Mesodermal cell (in vitro differentiated cells): ENCODE data around the gene ARHGAP24.
"Not testable (repeated sequence)": the region's sequence is repeated elsewhere in the genome, so short reads cannot be mapped to it uniquely, and the experiment has no call there.

ENCODE experiments used
- H3K27ac ChIP-seq: 2 replicates; pipeline ENCODE4 v1.7.0; 2013; ENCODE audit warnings: mild to moderate bottlenecking, low read depth, low read length, moderate library complexity; ENCODE audit not compliant: severe bottlenecking
- H3K36me3 ChIP-seq: 2 replicates; pipeline ENCODE4 v1.7.1; 2013; ENCODE audit warnings: mild to moderate bottlenecking, low read length, moderate library complexity; ENCODE audit not compliant: control insufficient read depth, insufficient read depth
- H3K4me1 ChIP-seq: one replicate; pipeline ENCODE4 v1.7.1; 2013; ENCODE audit warnings: mild to moderate bottlenecking, low read length; ENCODE audit not compliant: insufficient read depth, control insufficient read depth, poor library complexity, severe bottlenecking
- H3K4me3 ChIP-seq: 2 replicates; pipeline ENCODE4 v1.7.0; 2013; ENCODE audit warnings: low read length, control low read depth, mild to moderate bottlenecking; ENCODE audit not compliant: insufficient read depth, poor library complexity, severe bottlenecking; ENCODE audit errors: extremely low read depth
- H3K9me3 ChIP-seq: 2 replicates; pipeline ENCODE4 v1.7.1; 2013; ENCODE audit warnings: mild to moderate bottlenecking, low read length, moderate library complexity; ENCODE audit not compliant: control insufficient read depth
- WGBS, 2 experiments: methylation state at CpG; one replicate each; pipeline ENCODE4 v1.1.5; 2013; ENCODE audit warnings: missing lambda C conversion rate in 2 of 2; ENCODE audit not compliant: insufficient coverage in 2 of 2; 5-methylcytosine and 5-hydroxymethylcytosine counted together

Gene ARHGAP24

GRCh38 chr4:85518526-85518925, 43.6 kb downstream of the ARHGAP24 start:
- 100% methylated on average over 1 of the region's 3 CpGs; no CpG with 5 or more reads in 1 of the 2 experiments for WGBS, 2 experiments
- H3K4me3 ChIP-seq, H3K36me3 ChIP-seq, H3K27ac ChIP-seq, H3K4me1 ChIP-seq, H3K9me3 ChIP-seq: not testable (repeated sequence)

GRCh38 chr4:85520765-85521749, 46.1 kb downstream of the ARHGAP24 start:
- no peaks in the 10 kb centered on the region for H3K36me3 ChIP-seq

GRCh38 chr4:85522277-85522676, 47.3 kb downstream of the ARHGAP24 start:
- Histone ChIP-seq H3K27ac (no peak overlapping the region), H3K36me3 (no peaks in the 10 kb centered on the region), H3K4me3 (no peak overlapping the region), H3K4me1 (no peaks in the 10 kb centered on the region), H3K9me3 (no peaks in the 10 kb centered on the region)

More at GRCh38 chr4:85520765-85521749, 46.1 kb downstream of the ARHGAP24 start:
- no peak overlapping the region for H3K4me3 ChIP-seq
- no peaks in the 10 kb centered on the region for H3K9me3 ChIP-seq
- no peak overlapping the region for H3K27ac ChIP-seq
- H3K4me1 ChIP-seq = no peaks in the 10 kb centered on the region
- 92 to 100% methylated on average over 2 to 3 of the region's 5 CpGs for WGBS, 2 experiments

- 59 to 70% methylated on average over 2 to 3 of the region's 3 CpGs for WGBS, 2 experiments
- H3K27ac ChIP-seq = no peak overlapping the region
- H3K4me1 ChIP-seq = no peaks in the 10 kb centered on the region
- H3K9me3 ChIP-seq = no peaks in the 10 kb centered on the region
- H3K36me3 ChIP-seq = no peaks in the 10 kb centered on the region
- no peak overlapping the region for H3K4me3 ChIP-seq
These were observed 47.9 kb downstream of the ARHGAP24 start for GRCh38 chr4:85522836-85523235.

GRCh38 chr4:85527815-85528214, 52.9 kb downstream of the ARHGAP24 start:
- 50 to 100% methylated on average over 1 of the region's 2 CpGs for WGBS, 2 experiments
- H3K4me1 ChIP-seq = no peaks in the 10 kb centered on the region
- no peaks in the 10 kb centered on the region for H3K9me3 ChIP-seq
- H3K36me3 ChIP-seq = no peaks in the 10 kb centered on the region
- H3K27ac ChIP-seq = no peak overlapping the region
- H3K4me3 ChIP-seq = no peak overlapping the region

GRCh38 chr4:85531560-85532341, 56.8 kb downstream of the ARHGAP24 start:
- whole genome bisulfite sequencing, 2 experiments = 100% methylated on average over 1 of the region's 1 CpG

GRCh38 chr4:85534120-85534519, 59.2 kb downstream of the ARHGAP24 start:
- H3K9me3 ChIP-seq = no peaks in the 10 kb centered on the region
- no peaks in the 10 kb centered on the region for H3K4me1 ChIP-seq
- no peak overlapping the region for H3K4me3 ChIP-seq
- WGBS, 2 experiments = 100% methylated on average over 3 of the region's 3 CpGs
- no peaks in the 10 kb centered on the region for H3K36me3 ChIP-seq
- H3K27ac ChIP-seq = no peak overlapping the region

More at GRCh38 chr4:85531560-85532341, 56.8 kb downstream of the ARHGAP24 start:
- H3K9me3 ChIP-seq = no peaks in the 10 kb centered on the region
- no peaks in the 10 kb centered on the region for H3K4me1 ChIP-seq
- H3K27ac ChIP-seq = no peak overlapping the region
- H3K36me3 ChIP-seq = no peaks in the 10 kb centered on the region
- H3K4me3 ChIP-seq = no peak overlapping the region

- H3K4me1 ChIP-seq = no peaks in the 10 kb centered on the region
- H3K9me3 ChIP-seq = no peaks in the 10 kb centered on the region
- H3K36me3 ChIP-seq = no peaks in the 10 kb centered on the region
- no CpG with 5 or more reads among the region's 1 CpG for WGBS, 2 experiments
- H3K4me3 ChIP-seq = no peak overlapping the region
- no peak overlapping the region for H3K27ac ChIP-seq
These were observed 68.9 kb downstream of the ARHGAP24 start for GRCh38 chr4:85543832-85544231.

GRCh38 chr4:85544751-85545150, 69.8 kb downstream of the ARHGAP24 start:
- Histone ChIP-seq H3K4me3 (no peak overlapping the region), H3K27ac (no peak overlapping the region), H3K9me3 (no peaks in the 10 kb centered on the region), H3K36me3 (no peaks in the 10 kb centered on the region), H3K4me1 (no peaks in the 10 kb centered on the region)
- WGBS, 2 experiments = 85 to 96% methylated on average over 3 to 4 of the region's 5 CpGs

- H3K36me3 ChIP-seq = no peaks in the 10 kb centered on the region
- 80% methylated on average over 1 of the region's 2 CpGs; no CpG with 5 or more reads in 1 of the 2 experiments for WGBS, 2 experiments
These were observed 73.2 kb downstream of the ARHGAP24 start for GRCh38 chr4:85548116-85548515.

More at GRCh38 chr4:85548116-85548515, 73.2 kb downstream of the ARHGAP24 start:
- no peaks in the 10 kb centered on the region for H3K9me3 ChIP-seq
- H3K4me3 ChIP-seq = no peak overlapping the region
- no peak overlapping the region for H3K27ac ChIP-seq
- no peaks in the 10 kb centered on the region for H3K4me1 ChIP-seq
